ENCODE measurements around the gene PPP4C. TPM values are rescaled to one million over a fixed set of nuclear protein-coding genes. Genes with fewer than 3 reads are reported as not detected.
"Not testable (repeated sequence)": the region's sequence is repeated elsewhere in the genome, so short reads cannot be mapped to it uniquely, and the experiment has no call there.

Gene PPP4C
- polyA plus RNA-seq: 100 to 1,000 TPM; 244 to 365 (median 317) TPM

- Mint-ChIP-seq H3K27ac (peak within 1 kb of the TSS; percentile 93 to 99 (median 98)), H3K4me3 (peak within 1 kb of the TSS; percentile 89 to 96 (median 94)), H3K9me3 (no peaks in the 10 kb centered on the region), H3K36me3 (peaks cover 0 to 17% (median 4%) of the 10 kb centered on the region in 3 donors), H3K27me3 (ENCODE audit: low read depth in 3 of 3) (peaks cover 7 to 16% (median 9%) of the 10 kb centered on the region in 3 donors), H3K4me1 (peaks cover 40 to 46% of the 10 kb centered on the region in 2 donors)
- peak; percentile 92 to 93 (median 93) for DNase-seq
Measured at GRCh38 chr16:30075503-30076275, at the start of gene PPP4C. PPP4C (plus strand) TSS chr16:30075994; CDS start chr16:30076378, 384 bp downstream.

- Mint-ChIP-seq H3K4me3 (no peak overlapping the region), H3K27me3 (ENCODE audit: low read depth in 3 of 3) (peaks cover 7 to 15% (median 8%) of the 10 kb centered on the region in 3 donors), H3K4me1 (peaks cover 2 to 3% of the 10 kb centered on the region in 2 donors), H3K9me3 (peaks cover 0 to 2% (median 0%) of the 10 kb centered on the region in 6 donors), H3K27ac (peak overlapping the region in 1 of 6 donors; percentile 62), H3K36me3 (no peaks in the 10 kb centered on the region)
- no peak for DNase-seq
Measured at GRCh38 chr16:30026449-30026848, 49.3 kb upstream of the PPP4C start.

DNA sequence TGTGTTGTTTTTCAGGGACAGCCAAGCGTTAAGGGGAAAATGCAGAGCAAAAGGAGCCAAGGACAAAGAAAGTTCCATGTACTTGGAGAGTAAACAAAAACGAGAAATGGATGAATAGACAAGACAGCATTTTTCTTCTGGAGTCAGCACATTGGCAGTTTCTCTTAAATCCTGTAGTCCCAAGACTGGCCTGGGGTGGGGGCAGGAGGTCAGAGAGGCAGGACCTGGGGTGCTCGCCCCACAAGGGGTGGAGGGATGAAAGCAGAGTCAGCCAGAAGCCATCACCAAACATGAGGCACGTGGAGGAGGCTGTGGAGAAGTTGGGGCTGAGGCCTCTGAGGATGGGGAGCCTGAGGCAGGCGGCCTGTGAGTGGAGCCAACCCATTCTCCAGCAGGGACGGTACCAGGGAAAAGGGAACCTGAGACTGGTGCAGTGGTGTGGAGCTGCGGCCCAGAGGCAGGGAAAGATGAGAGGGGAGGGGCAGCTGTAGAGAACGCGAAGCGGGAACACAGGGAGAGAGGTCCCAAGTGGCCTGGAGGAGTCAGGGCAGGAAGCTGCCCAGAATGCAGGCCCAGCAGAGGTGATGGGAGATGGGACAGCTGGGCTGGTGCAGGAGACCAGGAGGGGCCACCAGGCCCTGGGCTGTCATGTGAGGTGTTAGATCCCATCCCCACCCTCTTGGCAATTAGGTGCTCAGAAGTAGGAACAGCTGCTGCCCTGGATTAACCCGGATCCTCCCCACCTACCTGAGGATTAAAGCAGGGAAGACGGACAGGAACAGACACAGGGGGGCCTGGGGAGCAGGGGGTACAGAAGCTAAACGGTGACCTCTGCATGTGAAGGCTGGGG is 48.0 kb upstream of the PPP4C start:
- peaks cover 10 to 18% (median 12%) of the 10 kb centered on the region in 3 donors for H3K27me3 Mint-ChIP-seq (ENCODE audit: low read depth in 3 of 3)

GRCh38 chr16:30028438-30029076 is 47.2 kb upstream of the PPP4C start:
- Mint-ChIP-seq H3K27ac (no peak overlapping the region), H3K4me3 (no peak overlapping the region)

More for the DNA sequence above, 48.0 kb upstream of the PPP4C start:
- Mint-ChIP-seq H3K4me1 (peaks cover 4 to 5% of the 10 kb centered on the region in 2 donors), H3K4me3 (peak overlapping the region in 1 of 5 donors; percentile 10), H3K9me3 (peaks cover 0 to 4% (median 0%) of the 10 kb centered on the region in 6 donors), H3K27ac (no peak overlapping the region), H3K36me3 (no peaks in the 10 kb centered on the region)
- no peak for DNase-seq

GRCh38 chr16:30030011-30030685 is 45.6 kb upstream of the PPP4C start:
- no peak for DNase-seq
- Mint-ChIP-seq H3K27ac (no peak overlapping the region), H3K4me1 (peaks cover 4 to 5% of the 10 kb centered on the region in 2 donors), H3K9me3 (peaks cover 0 to 4% (median 0%) of the 10 kb centered on the region in 6 donors), H3K27me3 (ENCODE audit: low read depth in 3 of 3) (peaks cover 10 to 17% (median 14%) of the 10 kb centered on the region in 3 donors), H3K4me3 (peak overlapping the region in 2 of 5 donors; percentile 46 to 48), H3K36me3 (no peaks in the 10 kb centered on the region)

More at GRCh38 chr16:30028438-30029076, 47.2 kb upstream of the PPP4C start:
- peak in 1 of 3 donors; percentile 20 for DNase-seq
- peaks cover 0 to 4% (median 0%) of the 10 kb centered on the region in 6 donors for H3K9me3 Mint-ChIP-seq
- H3K36me3 Mint-ChIP-seq: no peaks in the 10 kb centered on the region
- H3K27me3 Mint-ChIP-seq (ENCODE audit: low read depth in 3 of 3): peaks cover 10 to 18% (median 12%) of the 10 kb centered on the region in 3 donors
- peaks cover 4 to 5% of the 10 kb centered on the region in 2 donors for H3K4me1 Mint-ChIP-seq

- Mint-ChIP-seq H3K9me3 (peaks cover 0 to 4% (median 0%) of the 10 kb centered on the region in 6 donors), H3K27ac (no peak within 1 kb of the TSS), H3K4me1 (peaks cover 4 to 5% of the 10 kb centered on the region in 2 donors), H3K4me3 (peak within 1 kb of the TSS in 4 of 5 donors; percentile 45 to 74 (median 55)), H3K27me3 (ENCODE audit: low read depth in 3 of 3) (peaks cover 10 to 17% (median 14%) of the 10 kb centered on the region in 3 donors), H3K36me3 (no peaks in the 10 kb centered on the region)
- peak in 2 of 3 donors; percentile 8 to 22 for DNase-seq
Measured at GRCh38 chr16:30030841-30031413, 44.9 kb upstream of the PPP4C start, which contains the start of gene TLCD3B. TLCD3B (minus strand) TSS chr16:30031271; CDS start chr16:30030527, 744 bp downstream.

DNA sequence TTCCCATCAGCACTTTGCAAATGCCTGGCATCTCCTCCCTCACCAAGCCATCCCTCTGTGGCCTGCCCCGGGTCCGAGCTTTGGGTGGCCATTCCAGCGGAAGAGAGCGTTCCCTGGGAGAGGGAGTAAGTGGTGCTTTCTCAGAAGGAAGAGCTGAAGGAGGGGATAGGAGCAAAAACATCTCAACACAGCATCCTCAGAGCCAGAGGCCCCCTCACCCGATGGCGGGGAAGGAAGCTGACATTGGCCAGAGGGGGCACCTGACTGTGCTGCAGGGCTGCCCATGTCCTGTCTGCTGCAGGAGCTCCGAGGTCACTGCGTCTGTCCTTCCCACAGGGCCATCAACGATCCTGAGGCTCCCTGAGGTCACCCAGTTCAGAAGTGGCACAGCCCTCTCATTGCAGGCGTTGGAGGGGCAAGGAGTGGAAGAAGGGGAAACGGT is 44.3 kb upstream of the PPP4C start:
- Mint-ChIP-seq H3K4me3 (peak overlapping the region in 1 of 5 donors; percentile 13), H3K9me3 (peaks cover 0 to 4% (median 0%) of the 10 kb centered on the region in 6 donors), H3K36me3 (no peaks in the 10 kb centered on the region), H3K27ac (no peak overlapping the region), H3K4me1 (peaks cover 4 to 5% of the 10 kb centered on the region in 2 donors), H3K27me3 (ENCODE audit: low read depth in 3 of 3) (peaks cover 10 to 17% (median 14%) of the 10 kb centered on the region in 3 donors)
- no peak for DNase-seq

- peaks cover 10 to 17% (median 14%) of the 10 kb centered on the region in 3 donors for H3K27me3 Mint-ChIP-seq (ENCODE audit: low read depth in 3 of 3)
- H3K36me3 Mint-ChIP-seq: no peaks in the 10 kb centered on the region
- H3K27ac Mint-ChIP-seq: no peak overlapping the region
- peak; percentile 32 to 60 (median 50) for DNase-seq
- H3K4me1 Mint-ChIP-seq: peaks cover 4 to 5% of the 10 kb centered on the region in 2 donors
- H3K9me3 Mint-ChIP-seq: peaks cover 0 to 4% (median 0%) of the 10 kb centered on the region in 6 donors
- H3K4me3 Mint-ChIP-seq: peak overlapping the region in 4 of 5 donors; percentile 17 to 74 (median 54)
Measured at GRCh38 chr16:30032083-30032819, 43.5 kb upstream of the PPP4C start.

DNA sequence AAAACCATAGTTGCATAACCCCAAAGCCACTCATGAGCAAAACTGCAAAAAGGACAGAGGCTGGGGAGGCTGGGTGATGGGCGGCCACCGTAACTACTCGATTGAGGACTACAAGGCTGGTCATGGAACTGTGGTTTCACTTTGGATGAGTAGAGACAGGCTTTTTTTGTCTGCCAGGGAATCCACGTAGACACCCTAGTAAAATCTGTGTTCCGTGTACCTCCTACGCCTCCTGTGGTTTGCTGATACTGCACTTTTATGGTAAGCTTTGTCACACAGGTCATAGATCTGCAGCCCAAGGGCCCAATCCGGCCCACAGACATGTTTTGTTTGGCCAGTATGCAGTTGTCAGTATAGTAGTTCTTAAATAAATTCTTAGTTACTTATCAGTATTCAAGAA is 42.5 kb upstream of the PPP4C start:
- no peaks in the 10 kb centered on the region for H3K36me3 Mint-ChIP-seq
- peaks cover 9 to 17% (median 10%) of the 10 kb centered on the region in 3 donors for H3K27me3 Mint-ChIP-seq (ENCODE audit: low read depth in 3 of 3)
- H3K9me3 Mint-ChIP-seq: peaks cover 0 to 1% (median 0%) of the 10 kb centered on the region in 6 donors
- peaks cover 4 to 5% of the 10 kb centered on the region in 2 donors for H3K4me1 Mint-ChIP-seq
- H3K27ac Mint-ChIP-seq: no peak overlapping the region
- no peak for DNase-seq
- no peak overlapping the region for H3K4me3 Mint-ChIP-seq

DNA sequence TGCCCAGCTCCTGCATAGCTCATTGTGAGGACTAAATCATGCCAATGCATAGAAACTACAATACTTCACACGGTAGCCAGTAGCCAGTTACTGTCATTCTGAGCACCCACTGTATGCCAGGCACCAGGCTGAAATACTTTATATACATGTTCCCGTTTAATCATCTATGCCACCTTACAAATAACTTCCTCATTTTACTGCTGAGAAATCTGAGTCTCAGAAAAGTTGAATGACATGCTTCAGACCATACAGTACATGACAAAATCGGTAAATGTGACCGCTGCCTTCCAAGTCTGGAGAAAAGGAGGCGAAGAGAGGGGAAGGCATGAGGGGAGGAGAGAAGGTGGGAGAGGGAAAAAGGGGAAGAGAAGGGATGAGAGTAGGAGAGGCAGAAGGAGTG is 35.6 kb upstream of the PPP4C start:
- Mint-ChIP-seq H3K4me3 (no peak overlapping the region), H3K4me1 (peaks cover 0 to 2% of the 10 kb centered on the region in 2 donors), H3K27me3 (ENCODE audit: low read depth in 3 of 3) (peaks cover 3% of the 10 kb centered on the region in 3 donors), H3K36me3 (no peaks in the 10 kb centered on the region), H3K27ac (no peak overlapping the region), H3K9me3 (no peaks in the 10 kb centered on the region)
- no peak for DNase-seq

DNA sequence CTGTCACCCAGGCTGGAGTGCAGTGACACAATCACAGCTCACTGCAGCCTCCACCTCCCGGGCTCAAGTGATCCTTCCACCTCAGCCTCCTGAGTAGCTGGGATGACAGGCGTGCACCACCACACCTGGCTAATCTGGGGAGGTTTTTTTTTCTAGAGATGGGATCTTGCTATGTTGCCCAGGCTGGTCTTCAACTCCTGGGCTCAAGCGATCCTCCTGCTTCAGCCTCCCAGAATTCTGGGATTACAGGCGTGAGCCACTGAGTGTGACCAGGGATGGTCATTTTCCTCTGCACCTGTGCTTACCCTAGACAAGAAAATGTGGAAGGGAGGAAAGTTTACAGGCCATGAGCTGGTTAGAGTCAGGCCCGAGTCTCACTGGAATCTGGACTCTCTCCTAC is 35.1 kb upstream of the PPP4C start:
- not testable (repeated sequence) for H3K36me3 Mint-ChIP-seq; DNase-seq; H3K4me3 Mint-ChIP-seq; H3K4me1 Mint-ChIP-seq; H3K27ac Mint-ChIP-seq; H3K9me3 Mint-ChIP-seq; H3K27me3 Mint-ChIP-seq (ENCODE audit: low read depth in 3 of 3)

GRCh38 chr16:30041841-30042240 is 34.0 kb upstream of the PPP4C start:
- DNase-seq: peak in 2 of 3 donors; percentile 22 to 24
- H3K36me3 Mint-ChIP-seq: no peaks in the 10 kb centered on the region
- H3K27ac Mint-ChIP-seq: no peak overlapping the region
- peaks cover 0 to 2% of the 10 kb centered on the region in 2 donors for H3K4me1 Mint-ChIP-seq
- H3K27me3 Mint-ChIP-seq (ENCODE audit: low read depth in 3 of 3): peaks cover 5 to 8% (median 7%) of the 10 kb centered on the region in 3 donors
- no peak overlapping the region for H3K4me3 Mint-ChIP-seq
- H3K9me3 Mint-ChIP-seq: no peaks in the 10 kb centered on the region

Measured in immature natural killer cell (primary cell).